Amniotic epithelial cell (primary cell): ENCODE measurements around the gene GABRD.

Source experiments
- DNase-seq: peaks from one replicate; pipeline ENCODE4 v3.0.0-alpha.2; 2010; ENCODE audit warnings: low read depth

The GABRD gene

DNA sequence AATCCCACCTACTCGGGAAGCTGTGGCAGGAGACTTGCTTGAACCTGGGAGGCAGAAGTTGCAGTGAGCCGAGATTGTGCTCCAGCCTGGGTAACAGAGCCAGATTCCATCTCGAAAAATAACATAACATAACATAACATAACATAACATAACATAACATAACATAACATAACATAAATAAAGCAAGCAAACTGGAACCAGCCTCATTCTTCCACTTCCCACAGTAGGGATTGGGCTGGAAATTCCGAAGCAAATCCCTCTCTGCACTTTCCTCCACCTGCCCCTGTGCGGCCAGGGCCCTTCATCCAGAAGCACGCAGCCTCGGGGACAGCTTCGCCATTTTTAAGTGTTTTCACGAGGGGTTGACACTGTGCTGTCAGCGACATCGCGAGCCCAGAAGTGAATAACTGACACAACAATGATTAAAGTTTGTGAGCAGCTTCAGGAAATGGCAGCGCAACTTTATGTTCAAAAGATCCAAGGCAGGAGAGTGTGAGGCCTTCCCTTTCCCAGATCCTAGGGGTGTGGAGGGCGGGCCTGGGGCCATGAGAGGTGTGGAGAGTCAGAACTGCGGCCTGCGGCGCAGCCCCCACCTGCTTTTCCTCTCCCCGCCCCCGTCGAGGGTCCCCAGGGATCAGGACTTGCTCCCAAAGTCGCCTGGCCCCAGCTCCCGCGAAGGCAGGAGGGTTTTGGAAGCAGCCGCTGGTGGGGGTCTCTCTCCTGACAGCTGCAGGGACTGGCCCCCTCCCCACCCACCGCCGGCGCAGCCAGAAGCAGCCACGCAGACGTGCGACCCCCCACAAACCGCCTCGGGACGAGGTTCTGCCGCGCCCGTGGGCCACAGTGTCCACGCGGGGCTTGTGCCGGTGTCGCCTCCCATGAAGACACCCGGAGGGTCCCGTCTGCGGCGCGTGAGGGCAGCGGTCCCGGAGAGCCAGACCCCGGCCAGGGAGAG lies 651 bp upstream of the GABRD start:
- no peak for DNase-seq

DNA sequence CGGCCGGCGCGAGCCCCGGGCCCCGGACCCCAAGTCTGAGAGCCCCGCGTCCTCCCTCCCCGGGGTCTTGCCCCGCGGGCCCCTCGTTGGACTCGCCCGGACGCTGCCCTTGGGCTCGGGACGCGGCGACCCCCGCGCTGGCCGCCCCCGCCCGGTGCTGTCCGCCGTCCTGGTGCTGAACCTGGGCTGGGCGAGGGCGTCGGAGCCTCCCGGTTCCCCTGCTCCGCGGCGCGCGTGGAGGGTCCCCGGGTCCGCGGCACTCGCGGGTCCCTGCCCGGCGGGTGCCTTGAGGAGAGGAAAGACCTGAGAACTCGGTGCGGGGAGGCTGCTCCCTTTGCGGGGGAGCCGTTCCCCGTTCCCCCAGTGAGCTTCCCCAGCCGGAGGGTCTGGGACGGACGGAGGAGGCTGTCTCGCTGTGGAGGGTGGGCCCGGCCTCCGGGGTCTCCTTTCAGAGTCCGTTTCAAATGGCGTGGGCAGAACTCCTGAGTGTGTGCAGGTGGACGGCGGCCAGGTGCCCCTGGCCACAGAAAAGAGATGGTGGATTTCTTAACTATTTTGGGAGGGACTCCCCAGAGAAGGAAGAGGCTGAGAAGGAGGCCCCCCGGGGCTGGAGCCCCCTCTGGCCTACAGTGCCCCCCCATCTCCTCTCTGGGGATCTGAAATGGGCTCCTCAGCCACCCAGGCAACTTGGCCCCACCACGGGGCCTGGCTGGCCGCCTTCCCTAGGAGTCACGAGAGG lies 595 bp downstream of the GABRD start:
- no peak for DNase-seq

DNA sequence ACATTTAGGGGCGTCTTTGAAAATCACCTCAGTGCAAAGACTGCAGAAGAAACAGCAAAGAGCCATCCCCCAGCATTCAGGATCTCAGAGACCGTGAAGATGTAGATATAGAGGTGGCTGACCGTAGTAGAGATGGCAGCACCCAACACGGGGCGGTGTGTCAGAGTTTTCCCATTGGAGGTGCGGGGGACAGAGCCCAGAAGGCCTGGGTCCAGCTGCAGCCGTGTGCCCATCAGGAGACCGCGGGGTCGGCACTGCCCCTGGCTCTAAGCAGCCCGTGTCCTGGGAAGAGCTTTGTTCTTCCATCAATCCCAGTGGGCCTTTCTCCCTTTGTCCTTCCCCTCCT lies 1.1 kb downstream of the GABRD start:
- no peak for DNase-seq

DNA sequence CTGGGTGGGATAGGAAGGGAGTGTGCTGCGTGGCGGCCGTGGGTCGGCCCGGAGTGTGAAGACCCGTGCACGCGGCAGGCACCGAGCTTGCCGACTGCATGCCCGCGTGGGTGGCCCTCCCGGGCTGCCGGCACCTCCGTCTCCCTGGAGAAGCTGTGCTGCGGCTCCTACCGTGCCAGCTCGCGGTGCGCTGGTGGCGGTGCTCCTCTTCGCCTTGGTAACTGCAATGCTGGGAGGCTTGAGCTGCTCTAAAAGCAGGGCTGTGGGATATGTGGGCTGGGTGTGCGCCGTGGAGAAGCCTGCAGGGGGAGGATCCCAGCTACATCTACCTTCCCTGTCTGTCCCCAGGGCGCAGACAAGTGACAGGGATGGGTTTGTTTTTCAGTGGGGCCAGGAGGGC lies 2.4 kb downstream of the GABRD start:
- DNase-seq: no peak

- no peak for DNase-seq
Measured at GRCh38 chr1:2022063-2022770, 3.1 kb downstream of the GABRD start.

DNA sequence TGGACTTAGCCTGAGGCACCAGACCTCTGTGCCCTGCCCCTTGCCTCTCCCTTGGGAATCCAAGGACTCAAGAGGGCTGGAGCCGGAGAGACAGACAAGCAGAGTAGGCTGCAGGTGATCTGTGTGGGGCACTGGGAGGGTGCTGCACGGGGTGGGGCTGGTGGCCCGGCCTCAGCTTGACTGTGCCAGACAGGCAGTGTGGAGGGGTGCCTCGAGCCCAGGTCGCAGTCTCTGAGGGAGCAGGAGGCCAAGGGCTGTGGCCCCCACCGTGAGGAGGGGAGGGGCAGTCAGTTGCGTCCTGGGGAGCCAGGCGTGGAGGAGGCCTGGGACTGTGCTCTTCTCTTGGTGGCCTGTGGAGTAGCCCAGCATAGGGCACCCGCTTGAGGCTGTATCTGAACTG lies 4.0 kb downstream of the GABRD start:
- DNase-seq: no peak

DNA sequence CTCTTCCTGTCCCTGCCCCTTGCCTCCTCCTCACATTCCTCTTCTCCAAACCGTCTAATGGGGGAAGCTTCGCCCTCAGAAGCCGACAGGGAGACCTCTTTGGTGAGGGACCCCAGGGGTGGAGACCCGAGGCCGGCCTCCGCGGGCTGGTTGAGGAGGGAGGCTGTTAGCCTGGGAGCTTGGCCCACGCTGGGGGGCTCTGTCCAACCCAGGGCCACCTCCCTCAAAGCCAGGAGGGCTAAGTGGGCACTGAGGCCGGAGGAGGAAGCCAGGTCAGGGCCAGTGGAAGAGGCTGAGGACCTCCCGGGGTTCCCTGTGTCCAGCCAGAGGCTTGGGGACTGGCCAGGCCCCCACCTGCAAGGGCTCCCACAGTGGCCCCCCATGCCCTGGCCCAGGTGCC lies 5.3 kb downstream of the GABRD start:
- no peak for DNase-seq

DNA sequence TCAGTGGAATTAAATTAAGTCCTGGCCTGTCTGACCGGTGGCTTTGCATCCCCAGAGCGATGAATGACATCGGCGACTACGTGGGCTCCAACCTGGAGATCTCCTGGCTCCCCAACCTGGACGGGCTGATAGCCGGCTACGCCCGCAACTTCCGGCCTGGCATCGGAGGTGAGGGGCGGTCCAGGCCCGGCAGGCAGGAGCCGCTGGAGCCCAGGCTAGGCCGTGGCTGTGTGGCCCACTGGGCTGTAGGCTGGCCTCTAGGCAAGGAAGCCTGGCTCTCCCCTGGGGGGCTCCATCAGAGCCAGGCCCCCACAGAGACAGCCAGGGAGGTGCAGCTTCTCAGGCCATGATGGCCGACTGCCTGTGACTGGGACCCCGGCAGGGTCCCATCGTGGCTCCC lies 5.7 kb downstream of the GABRD start:
- no peak for DNase-seq

DNA sequence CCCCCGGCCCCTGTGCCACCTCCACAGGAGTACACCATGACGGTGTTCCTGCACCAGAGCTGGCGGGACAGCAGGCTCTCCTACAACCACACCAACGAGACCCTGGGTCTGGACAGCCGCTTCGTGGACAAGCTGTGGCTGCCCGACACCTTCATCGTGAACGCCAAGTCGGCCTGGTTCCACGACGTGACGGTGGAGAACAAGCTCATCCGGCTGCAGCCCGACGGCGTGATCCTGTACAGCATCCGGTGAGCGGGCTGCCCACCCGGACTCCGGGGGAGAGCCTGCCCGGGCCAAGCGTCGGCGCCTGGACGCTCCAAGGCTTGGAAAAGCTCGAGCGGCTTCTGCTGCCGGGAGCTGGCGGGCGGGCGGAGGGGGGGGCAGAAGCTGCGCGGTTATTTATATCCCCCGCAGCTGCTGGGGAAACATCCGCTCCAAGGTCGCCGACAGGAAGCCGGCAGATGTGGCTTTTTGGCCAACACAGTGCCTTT lies 6.4 kb downstream of the GABRD start:
- DNase-seq: no peak

DNA sequence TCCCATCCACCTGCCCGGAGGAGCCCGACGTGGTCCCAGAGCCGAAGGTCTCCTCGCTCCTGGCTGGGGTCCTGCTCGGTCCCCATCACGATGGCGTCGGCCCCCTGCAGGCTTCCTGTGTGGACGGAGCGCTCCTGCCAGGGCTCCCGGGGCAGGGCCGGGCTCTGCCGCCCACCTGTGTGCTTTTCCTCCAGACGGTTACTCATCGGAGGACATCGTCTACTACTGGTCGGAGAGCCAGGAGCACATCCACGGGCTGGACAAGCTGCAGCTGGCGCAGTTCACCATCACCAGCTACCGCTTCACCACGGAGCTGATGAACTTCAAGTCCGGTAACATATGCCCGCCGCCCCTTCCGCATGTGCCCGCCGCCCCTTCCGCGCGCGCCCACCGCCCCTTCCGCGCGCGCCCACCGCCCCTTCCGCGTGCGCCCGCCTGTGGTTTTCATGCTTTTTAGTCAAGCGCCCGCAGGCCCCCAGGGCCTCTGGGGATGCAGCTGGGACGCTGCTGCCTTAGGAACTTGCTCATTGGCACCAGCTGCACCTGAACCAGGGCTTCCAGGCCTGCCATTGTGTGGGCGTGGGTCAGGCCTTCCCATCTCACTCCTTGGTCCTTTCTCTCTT lies 8.9 kb downstream of the GABRD start:
- no peak for DNase-seq

- no peak for DNase-seq
Measured at GRCh38 chr1:2028870-2029560, 9.9 kb downstream of the GABRD start.

DNA sequence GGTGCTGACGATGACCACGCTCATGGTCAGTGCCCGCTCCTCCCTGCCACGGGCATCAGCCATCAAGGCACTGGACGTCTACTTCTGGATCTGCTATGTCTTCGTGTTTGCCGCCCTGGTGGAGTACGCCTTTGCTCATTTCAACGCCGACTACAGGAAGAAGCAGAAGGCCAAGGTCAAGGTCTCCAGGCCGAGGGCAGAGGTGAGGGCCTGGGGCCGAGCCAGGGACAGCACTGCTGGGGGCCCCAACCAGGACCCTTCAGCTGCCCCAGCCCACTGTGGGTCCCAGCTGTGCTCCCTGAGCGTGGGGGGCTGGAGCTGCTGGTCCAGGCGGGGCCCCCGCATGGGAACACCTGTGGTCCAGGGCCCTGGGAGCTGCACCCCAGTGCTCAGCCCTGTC lies 10.4 kb downstream of the GABRD start:
- DNase-seq: no peak

GRCh38 chr1:2030076-2030871 lies 11.1 kb downstream of the GABRD start:
- no peak for DNase-seq

- DNase-seq: no peak
Measured at GRCh38 chr1:2031546-2032540, 12.7 kb downstream of the GABRD start.

DNA sequence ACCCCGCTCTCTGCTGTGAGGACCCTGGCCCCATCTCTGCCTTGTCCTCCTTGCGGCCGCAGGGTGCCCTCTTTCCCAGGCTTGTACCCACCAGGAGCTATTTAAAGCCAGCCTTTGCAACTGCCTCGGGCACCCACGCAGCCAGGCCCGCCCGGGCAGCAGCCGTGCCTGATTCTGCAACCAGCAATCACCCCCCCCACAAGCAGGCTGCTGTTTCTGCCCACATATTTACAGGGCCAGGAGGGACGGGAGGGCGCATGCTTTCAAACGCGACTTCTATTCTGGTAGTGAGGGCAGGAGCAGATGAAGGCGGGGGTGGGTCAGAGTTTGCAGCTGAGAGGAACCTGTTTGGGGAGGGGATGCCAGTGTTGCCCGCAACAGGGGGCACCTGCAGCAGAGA lies 13.6 kb downstream of the GABRD start:
- DNase-seq: no peak

DNA sequence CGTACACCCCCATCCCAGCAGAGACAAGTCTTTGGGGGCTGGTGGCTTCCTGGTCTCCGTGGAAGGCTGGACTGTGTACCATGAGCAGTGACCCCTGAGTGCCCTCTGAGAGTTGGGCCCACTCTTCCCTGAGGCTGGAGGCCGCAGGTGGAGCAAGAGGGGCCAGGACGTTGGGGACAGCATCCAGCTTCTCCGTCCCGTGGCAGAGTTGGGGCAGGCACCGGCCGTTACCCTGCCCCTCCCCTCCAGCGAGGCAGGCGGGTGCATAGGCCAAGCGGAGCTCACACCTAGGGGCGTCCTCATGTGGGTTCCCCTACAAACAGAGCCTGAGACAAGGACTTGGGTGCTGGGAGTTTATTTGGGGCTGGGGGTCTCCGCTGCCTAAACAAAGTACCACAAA lies 14.0 kb downstream of the GABRD start:
- DNase-seq: no peak

DNA sequence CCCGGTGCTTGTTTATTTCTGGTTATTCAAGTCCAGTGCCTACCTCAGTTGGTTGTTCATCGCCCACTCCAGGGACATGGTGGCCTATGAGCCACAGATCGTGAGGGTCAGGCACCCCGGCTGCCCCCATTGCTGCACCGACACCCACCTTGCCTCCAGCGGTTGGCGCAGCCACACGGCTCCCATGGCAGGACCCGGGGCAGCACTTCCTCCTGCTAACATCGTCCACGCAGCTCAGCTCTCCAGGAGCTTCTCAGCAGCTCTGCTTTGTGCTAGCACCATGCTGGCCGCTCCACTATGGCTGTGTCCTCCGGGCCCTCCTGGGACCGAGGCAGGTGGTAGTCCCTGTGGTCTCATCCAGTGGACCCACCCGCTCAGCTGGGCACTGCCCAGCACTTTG lies 17.1 kb downstream of the GABRD start:
- no peak for DNase-seq

- no peak for DNase-seq
Measured at GRCh38 chr1:2037314-2037979, 18.3 kb downstream of the GABRD start.

- DNase-seq: no peak
Measured at GRCh38 chr1:2038229-2038628, 19.1 kb downstream of the GABRD start.
